HepG2 (cell line): Measurements from ENCODE around the gene CIART. TPM values are rescaled to one million over a fixed set of nuclear protein-coding genes. Genes with fewer than 3 reads are reported as not detected.

ENCODE experiments used
- ATAC-seq: fragments of 200-7000 bp; cut with Tn5 transposase; 3 replicates; pipeline ENCODE4 v1.9.1; 2020; ENCODE audit warnings: mild to moderate bottlenecking, moderate library complexity
- BruUV-seq: library from RNA; stranded (reverse); fragments of 400-500 nt; replicated peaks from 2 replicates; lab custom pipeline; 2021; lab: Mats Ljungman, UMichigan
- CTCF ChIA-PET: fragments of 300-600 bp; formaldehyde crosslinking; extraction: SDS; loops from one replicate; lab custom pipeline; 2021; ENCODE audit warnings: low total read pairs, inconsistent platforms, low intra/inter-chr PET ratio; lab: Yijun Ruan, JAX
- POLR2A ChIA-PET: fragments of 350-600 bp; sonication (Branson Sonifier 250); formaldehyde crosslinking; loops from one replicate; lab custom pipeline; 2020; ENCODE audit warnings: antibody characterized with exemption, inconsistent platforms; lab: Yijun Ruan, JAX
- DNase-seq: peaks from one replicate; pipeline ENCODE4 v3.0.0-alpha.2; 2015; ENCODE audit warnings: low spot score
- FAIRE-seq: peaks from 3 replicates; lab custom pipeline; 2011; peaks lifted over from hg19 to GRCh38; lab: Jason Lieb, UNC
- H2AFZ ChIP-seq: one replicate; pipeline ENCODE4 v1.6.1; 2011; ENCODE audit warnings: low read length, inconsistent platforms
- H3K27ac ChIP-seq: fragments of 300-600 bp; 3 replicates; pipeline ENCODE4 v1.8.0; 2011; ENCODE audit warnings: mixed run types, mild to moderate bottlenecking, mixed read lengths, low read length, inconsistent platforms; ENCODE audit not compliant: insufficient read depth; ENCODE audit errors: extremely low read length
- H3K27me3 ChIP-seq, 2 experiments: fragments of 200-600 bp in 1 of 2; 2 replicates in 1 of 2; 3 replicates in 1 of 2; pipeline versions ENCODE4 v1.6.0 to v1.8.0; 2011; ENCODE audit warnings: low read length in 2 of 2, mild to moderate bottlenecking in 2 of 2, moderate library complexity in 2 of 2, inconsistent platforms in 1 of 2; ENCODE audit not compliant: insufficient read depth in 2 of 2, control insufficient read depth in 1 of 2
- H3K36me3 ChIP-seq, 2 experiments: fragments of 200-600 bp in 1 of 2; replicated peaks in 1 of 2; 2 replicates in 1 of 2; 3 replicates in 1 of 2; pipeline versions ENCODE4 v1.5.1 to v1.8.0; 2011; ENCODE audit warnings: low read length in 2 of 2, inconsistent platforms in 1 of 2; ENCODE audit not compliant: insufficient read depth in 2 of 2, control insufficient read depth in 1 of 2
- H3K4me1 ChIP-seq: 2 replicates; pipeline ENCODE4 v1.5.1; 2012; ENCODE audit warnings: low read length, inconsistent platforms; ENCODE audit not compliant: insufficient read depth
- H3K4me2 ChIP-seq: 2 replicates; pipeline ENCODE4 v1.6.0; 2011; ENCODE audit warnings: low read depth, low read length, inconsistent platforms
- H3K4me3 ChIP-seq, 3 experiments: fragments of 200-600 bp in 1 of 3; sonication (generic), shearing (Covaris generic) in 1 of 3; replicated peaks in 1 of 3; 2 replicates each; pipeline ENCODE4 v1.5.1; 2011 to 2016; ENCODE audit warnings: low read length in 3 of 3, inconsistent platforms in 2 of 3, low read depth in 2 of 3, mild to moderate bottlenecking in 2 of 3, control low read depth in 1 of 3, mixed read lengths in 1 of 3; ENCODE audit not compliant: insufficient read depth in 1 of 3
- H3K79me2 ChIP-seq: one replicate; pipeline ENCODE4 v1.6.1; 2011; ENCODE audit warnings: low read length, inconsistent platforms; ENCODE audit not compliant: insufficient read depth
- H3K9ac ChIP-seq: 2 replicates; pipeline ENCODE4 v1.6.0; 2011; ENCODE audit warnings: mild to moderate bottlenecking, low read depth, low read length, inconsistent platforms; ENCODE audit not compliant: insufficient read depth
- H3K9me3 ChIP-seq: 2 replicates; pipeline ENCODE4 v1.5.1; 2012; ENCODE audit warnings: mild to moderate bottlenecking, low read length
- H4K20me1 ChIP-seq: 2 replicates; pipeline ENCODE4 v1.6.0; 2011; ENCODE audit warnings: inconsistent platforms, mild to moderate bottlenecking, low read length, moderate library complexity; ENCODE audit not compliant: insufficient read depth
- POGK ChIP-seq: sonication (generic); formaldehyde crosslinking; conservative IDR thresholded peaks from 2 replicates; pipeline ENCODE4 v1.8.0; 2022; ENCODE audit warnings: mild to moderate bottlenecking, moderate library complexity, missing genetic modification reagents
- YEATS4 ChIP-seq: sonication (generic); formaldehyde crosslinking; IDR thresholded peaks from 2 replicates; pipeline ENCODE4 v1.4.0; 2020; ENCODE audit warnings: missing genetic modification reagents, borderline replicate concordance
- ZNF33B ChIP-seq: sonication (generic); formaldehyde crosslinking; IDR thresholded peaks from 2 replicates; pipeline ENCODE4 v1.5.1; 2020; ENCODE audit warnings: mild to moderate bottlenecking, missing genetic modification reagents
- ZNF362 ChIP-seq: sonication (generic); formaldehyde crosslinking; IDR thresholded peaks from 2 replicates; pipeline ENCODE4 v1.4.0; 2020; ENCODE audit warnings: missing genetic modification reagents, mild to moderate bottlenecking, borderline replicate concordance
- ZNF501 ChIP-seq: sonication (generic); formaldehyde crosslinking; IDR thresholded peaks from 2 replicates; pipeline ENCODE4 v1.5.1; 2020; ENCODE audit warnings: mild to moderate bottlenecking, moderate library complexity, missing genetic modification reagents
- ZNF510 ChIP-seq: sonication (generic); formaldehyde crosslinking; IDR thresholded peaks from 2 replicates; pipeline ENCODE4 v1.4.0; 2020; ENCODE audit warnings: low read depth, mild to moderate bottlenecking, missing genetic modification reagents
- ZNF543 ChIP-seq: sonication (generic); formaldehyde crosslinking; IDR thresholded peaks from 2 replicates; pipeline ENCODE4 v1.4.0; 2020; ENCODE audit warnings: mild to moderate bottlenecking, missing genetic modification reagents
- ZNF589 ChIP-seq: sonication (generic); formaldehyde crosslinking; conservative IDR thresholded peaks from 2 replicates; pipeline ENCODE4 v1.8.0; 2022; ENCODE audit warnings: mild to moderate bottlenecking, moderate library complexity, missing genetic modification reagents
- ZNF83 ChIP-seq: sonication (generic); formaldehyde crosslinking; IDR thresholded peaks from 2 replicates; pipeline ENCODE4 v1.4.0; 2020; ENCODE audit warnings: missing genetic modification reagents, mild to moderate bottlenecking, borderline replicate concordance
- WGBS: methylation state at CpG from one replicate; pipeline ENCODE4 v1.1.6; 2017; ENCODE audit warnings: low lambda C conversion rate; 5-methylcytosine and 5-hydroxymethylcytosine counted together
- in situ Hi-C: cut with HindIII; loops from 2 replicates; pipeline ENCODE4 v1.10.0; 2017; ENCODE audit warnings: low pct_unique_long_range_greater_than_20kb; ENCODE audit not compliant: extremely low pct_ligation_motif_present
- intact Hi-C: fragments of 100-400 bp; cut with micrococcal nuclease; formaldehyde crosslinking; loops from one replicate; pipeline ENCODE4 v1.10.0; 2022; ENCODE audit not compliant: unreplicated experiment
- polyA plus RNA-seq, 8 experiments: library from polyadenylated mRNA; depleted of rRNA in 3 of 8; stranded (reverse) in 7 of 8; unstranded in 1 of 8; fragments of >200 nt; fragmentation: Illumina TruSeq in 4 of 8; extraction: Trizol in 4 of 8; gene quantifications; 2 replicates each; pipeline versions ENCODE4 v1.2.1 to v1.2.3, GENCODE V29; 2011 to 2016; ENCODE audit warnings: low read depth in 4 of 8, missing spikeins in 1 of 8, mixed read lengths in 1 of 8; ENCODE audit not compliant: insufficient read depth in 1 of 8
- total RNA-seq, 5 experiments: library from RNA; depleted of rRNA; stranded (reverse); fragments of >200 nt; fragmentation: Illumina TruSeq; extraction: Trizol; gene quantifications; 2 replicates each; pipeline ENCODE4 v1.2.3, GENCODE V29; 2016; ENCODE audit warnings: low read depth in 1 of 5
- TF ChIP-seq, protein P1 (sequence below): IDR thresholded peaks from 2 replicates; pipeline ENCODE4 v1.6.1; 2016; ENCODE audit warnings: low read depth, control low read depth
- TF ChIP-seq, protein P2 (sequence below): sonication (generic); formaldehyde crosslinking; IDR thresholded peaks from 2 replicates; pipeline ENCODE4 v1.4.0; 2020; ENCODE audit warnings: missing genetic modification reagents
- TF ChIP-seq, protein P3 (sequence below): sonication (generic); formaldehyde crosslinking; IDR thresholded peaks from 2 replicates; pipeline ENCODE4 v1.8.1; 2023; ENCODE audit warnings: mild to moderate bottlenecking, moderate library complexity, missing genetic modification reagents

Gene CIART
- total and polyA plus RNA-seq, 2 of the 13 experiments (the other 11 are each of a cell fraction or from before 2014, with no cell fraction given) = 0.58 TPM; not detected in 1

DNA sequence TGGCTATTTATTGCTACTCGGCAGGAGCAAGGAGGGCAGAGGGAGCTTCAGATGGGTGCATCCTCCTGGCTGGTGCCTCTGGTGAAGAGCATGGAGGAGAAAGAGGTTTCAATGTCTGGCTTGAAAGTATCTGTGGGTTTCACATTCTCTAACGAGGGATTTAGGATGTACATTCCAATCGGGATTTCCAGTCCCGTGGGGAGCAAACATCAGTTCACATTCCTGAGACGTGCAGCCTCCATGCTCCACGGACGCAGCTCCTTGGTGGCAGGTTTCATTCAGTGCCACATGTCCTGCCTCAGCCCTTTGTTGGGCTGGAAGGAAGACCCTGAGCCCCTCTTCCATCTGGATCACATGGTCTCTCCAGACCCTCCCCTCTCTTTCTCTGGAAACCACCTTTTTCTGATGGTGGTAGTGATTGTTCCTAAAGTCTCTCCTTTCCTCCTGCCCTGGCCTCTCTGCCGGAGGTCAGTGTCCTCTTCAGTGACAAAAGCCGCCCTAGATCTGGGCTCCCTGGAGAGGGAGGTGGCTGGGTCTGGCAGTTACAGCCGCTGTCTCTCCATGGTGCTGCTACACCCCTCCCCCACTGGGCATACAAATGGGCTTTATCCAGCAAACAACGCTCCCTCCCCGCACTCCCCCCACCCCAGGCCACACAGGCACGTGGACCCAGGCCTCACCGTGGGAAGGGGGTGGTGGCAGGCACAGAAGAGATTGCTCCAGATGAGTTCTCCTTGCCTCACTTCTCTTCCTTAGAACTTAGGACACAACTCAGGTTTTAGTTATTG lies 25.6 kb upstream of the CIART start (continued):
- TF ChIP-seq, protein P1, sequence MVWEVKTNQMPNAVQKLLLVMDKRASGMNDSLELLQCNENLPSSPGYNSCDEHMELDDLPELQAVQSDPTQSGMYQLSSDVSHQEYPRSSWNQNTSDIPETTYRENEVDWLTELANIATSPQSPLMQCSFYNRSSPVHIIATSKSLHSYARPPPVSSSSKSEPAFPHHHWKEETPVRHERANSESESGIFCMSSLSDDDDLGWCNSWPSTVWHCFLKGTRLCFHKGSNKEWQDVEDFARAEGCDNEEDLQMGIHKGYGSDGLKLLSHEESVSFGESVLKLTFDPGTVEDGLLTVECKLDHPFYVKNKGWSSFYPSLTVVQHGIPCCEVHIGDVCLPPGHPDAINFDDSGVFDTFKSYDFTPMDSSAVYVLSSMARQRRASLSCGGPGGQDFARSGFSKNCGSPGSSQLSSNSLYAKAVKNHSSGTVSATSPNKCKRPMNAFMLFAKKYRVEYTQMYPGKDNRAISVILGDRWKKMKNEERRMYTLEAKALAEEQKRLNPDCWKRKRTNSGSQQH (CRISPR knock-in tag) = no peak
- no peak for TF ChIP-seq ZNF589 (CRISPR knock-in tag)
- TF ChIP-seq ZNF33B (CRISPR knock-in tag) = no peak

GRCh38 chr1:150257624-150258585 lies 24.4 kb upstream of the CIART start, which contains the start of gene CA14:
TSS of gene CA14 (plus strand) at chr1:150257774. CDS start at chr1:150258129, 355 bp downstream.
- peak within 1 kb of the TSS; percentile 75 for H3K9ac ChIP-seq
- in situ Hi-C loops (loop anchor here (5.0 to 10.0 kb wide), 3 partner anchors 39 to 277 kb away; no protein-coding TSS in a partner anchor), intact Hi-C loops (loop anchor here (1.0 to 10.0 kb wide), 2 partner anchors 35 to 297 kb away; partner anchors contain the start of gene MRPS21)
- no peaks in the 10 kb centered on the region for H3K9me3 ChIP-seq
- H3K4me2 ChIP-seq = peak within 1 kb of the TSS; percentile 98
- DNase-seq = no peak
- no peaks in the 10 kb centered on the region; a peak in 1 of 5 replicates for H3K27me3 ChIP-seq
- H4K20me1 ChIP-seq = no peaks in the 10 kb centered on the region
- H3K4me3 ChIP-seq = peak within 1 kb of the TSS; percentile 68 to 79 (median 78)
- FAIRE-seq = peak; percentile 67
- no peaks in the 10 kb centered on the region for H3K36me3 ChIP-seq
- ChIA-PET CTCF (interaction anchor here (0.6 to 0.8 kb wide), 2 partner anchors 23 to 172 kb away, joined by 3 read pairs; no protein-coding TSS in a partner anchor), POLR2A (interaction anchor here (0.6 to 5.0 kb wide), 11 partner anchors 11 to 322 kb away, joined by 3 to 32 read pairs (median 6); partner anchors contain the start of genes APH1A, C1orf54, MCL1 and PRPF3)
- no peaks in the 10 kb centered on the region for H3K79me2 ChIP-seq
- H2AFZ ChIP-seq = peak within 1 kb of the TSS; percentile 65
- BruUV-seq = no TSS peak
- WGBS = under 1% methylated on average over 13 of the region's 13 CpGs
- H3K4me1 ChIP-seq = peaks cover 52% of the 10 kb centered on the region
- peak within 1 kb of the TSS; percentile 73 for H3K27ac ChIP-seq
- ATAC-seq = peak; percentile 61
- TF ChIP-seq ZNF501 (CRISPR knock-in tag) = no peak
- 0 out of 2 replicates have a peak, but pooled peaks have one; percentile 38 for TF ChIP-seq POGK (CRISPR knock-in tag)
- TF ChIP-seq ZNF362 (CRISPR knock-in tag) = peak; percentile 21; the same call in 1 of the 2 replicates
- TF ChIP-seq ZNF83 (CRISPR knock-in tag) = no peak
- peak; percentile 40; the same call in 1 of the 2 replicates for TF ChIP-seq YEATS4 (CRISPR knock-in tag)
- TF ChIP-seq, protein P2, sequence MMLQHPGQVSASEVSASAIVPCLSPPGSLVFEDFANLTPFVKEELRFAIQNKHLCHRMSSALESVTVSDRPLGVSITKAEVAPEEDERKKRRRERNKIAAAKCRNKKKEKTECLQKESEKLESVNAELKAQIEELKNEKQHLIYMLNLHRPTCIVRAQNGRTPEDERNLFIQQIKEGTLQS (CRISPR knock-in tag) = no peak
- TF ChIP-seq ZNF510 (CRISPR knock-in tag) = peak; percentile 80
- peak; percentile 68; the same call in 1 of the 2 replicates for TF ChIP-seq ZNF543
- TF ChIP-seq, protein P3, sequence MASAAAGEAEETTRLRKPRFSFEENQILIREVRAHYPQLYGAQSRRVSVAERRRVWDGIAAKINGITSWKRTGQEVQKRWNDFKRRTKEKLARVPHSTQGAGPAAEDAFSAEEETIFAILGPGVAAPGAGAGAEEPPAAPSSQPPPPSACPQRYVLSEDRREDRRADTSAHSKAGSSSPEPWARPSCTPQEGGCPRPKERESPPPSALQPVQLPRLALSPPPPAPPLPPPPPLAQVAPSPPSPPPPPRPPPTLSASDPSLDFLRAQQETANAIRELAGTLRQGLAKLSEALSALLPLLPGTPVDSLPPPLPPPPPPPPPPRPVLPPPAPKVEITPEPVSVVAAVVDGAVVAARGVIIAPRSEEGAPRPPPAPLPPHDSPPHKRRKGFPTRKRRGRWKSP (CRISPR knock-in tag) = 0 out of 2 replicates have a peak, but pooled peaks have one; percentile 43
